NOMO-1 treated with DMSO at 0.1 percent for 48 hours (cell line): Measurements from ENCODE around the gene PDE4D.
"Not testable (repeated sequence)": the region's sequence is repeated elsewhere in the genome, so short reads cannot be mapped to it uniquely, and the experiment has no call there.

Experiments
- DNase-seq: peaks from one replicate; lab custom pipeline; 2025; ENCODE audit not compliant: unreplicated experiment; lab: John Stamatoyannopoulos, UW

The PDE4D gene

DNA sequence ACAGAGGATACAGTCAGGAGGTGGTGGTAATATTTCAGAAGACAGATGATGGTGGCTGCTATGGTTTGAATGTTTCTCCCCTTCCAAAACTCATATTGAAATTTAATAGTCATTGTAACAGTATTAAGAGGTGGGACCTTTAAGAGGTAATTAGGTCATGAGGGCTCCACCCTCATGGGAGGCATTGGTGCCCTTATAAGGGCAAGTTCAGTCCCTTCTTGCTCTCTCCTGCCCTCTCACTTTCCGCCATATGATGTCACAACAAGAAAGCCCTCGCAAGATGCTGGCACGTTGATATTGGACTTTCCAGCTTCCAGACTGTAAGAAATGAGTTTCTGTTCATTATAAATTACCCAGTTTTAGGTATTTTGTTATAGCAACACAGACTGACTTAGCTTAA is 274.9 kb downstream of the PDE4D start:
- DNase-seq: no peak

DNA sequence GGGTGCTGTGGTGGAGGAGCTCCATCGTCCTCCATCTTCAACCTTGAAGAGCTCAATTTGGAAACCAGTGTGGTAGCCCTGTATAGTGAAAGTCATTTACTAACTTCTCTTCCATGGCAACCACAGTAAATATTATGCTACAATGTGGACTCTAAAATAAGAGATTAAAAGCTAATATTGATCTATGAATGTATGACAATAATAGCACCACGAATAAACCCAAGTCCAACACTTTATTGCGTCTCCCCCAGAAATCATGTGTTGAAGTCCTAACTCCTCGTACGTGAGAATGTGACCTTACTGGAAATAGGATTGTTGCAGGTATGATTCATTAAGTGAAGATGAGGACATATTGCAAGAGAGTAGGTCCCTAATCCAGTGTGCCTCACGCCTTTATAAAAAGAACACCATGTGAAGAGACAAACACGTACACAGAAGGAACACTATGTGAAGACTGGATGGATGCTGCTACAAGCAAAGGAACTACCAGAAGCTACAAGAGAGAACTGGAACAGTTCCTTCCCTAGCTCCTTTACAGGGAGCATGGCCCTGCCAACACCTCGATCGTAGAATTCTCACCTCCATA is 276.2 kb downstream of the PDE4D start:
- no peak for DNase-seq

DNA sequence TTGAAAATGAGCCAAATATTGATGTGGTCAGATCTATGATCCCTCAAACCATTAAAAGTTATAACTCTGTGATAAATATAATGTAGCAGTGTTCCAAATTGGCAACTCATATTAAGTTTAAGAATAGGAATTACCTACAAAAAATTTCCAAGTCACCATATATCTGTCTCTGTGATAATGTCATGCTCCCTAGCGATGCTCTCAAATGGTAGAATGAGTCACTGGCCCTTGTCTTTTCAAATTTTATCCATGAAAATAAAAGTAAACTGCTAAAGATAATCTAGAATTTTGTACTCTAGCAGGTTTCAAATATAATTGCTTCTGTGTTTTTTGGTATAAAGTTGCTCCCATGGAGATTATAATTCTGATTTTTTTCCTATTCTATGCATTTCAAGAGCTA is 277.1 kb downstream of the PDE4D start:
- DNase-seq: no peak

DNA sequence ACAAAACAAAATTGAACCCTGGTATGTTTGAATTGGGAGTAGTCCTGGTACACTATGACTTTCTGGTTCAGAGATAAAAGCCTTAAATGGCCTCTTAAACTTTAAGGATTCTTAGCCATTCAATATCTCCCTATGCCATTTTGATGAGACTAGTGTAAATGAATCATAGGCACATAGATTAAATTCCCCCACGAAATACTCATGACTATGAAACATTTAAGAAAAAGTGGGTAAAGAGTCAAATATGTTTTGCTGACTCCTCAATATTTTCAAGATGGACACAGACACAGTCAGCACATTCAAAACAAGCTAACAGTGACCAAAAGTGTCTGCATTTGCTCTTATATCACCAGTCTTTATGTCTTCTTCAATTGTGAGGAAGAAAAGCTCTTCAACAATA is 278.3 kb downstream of the PDE4D start:
- DNase-seq: no peak

DNA sequence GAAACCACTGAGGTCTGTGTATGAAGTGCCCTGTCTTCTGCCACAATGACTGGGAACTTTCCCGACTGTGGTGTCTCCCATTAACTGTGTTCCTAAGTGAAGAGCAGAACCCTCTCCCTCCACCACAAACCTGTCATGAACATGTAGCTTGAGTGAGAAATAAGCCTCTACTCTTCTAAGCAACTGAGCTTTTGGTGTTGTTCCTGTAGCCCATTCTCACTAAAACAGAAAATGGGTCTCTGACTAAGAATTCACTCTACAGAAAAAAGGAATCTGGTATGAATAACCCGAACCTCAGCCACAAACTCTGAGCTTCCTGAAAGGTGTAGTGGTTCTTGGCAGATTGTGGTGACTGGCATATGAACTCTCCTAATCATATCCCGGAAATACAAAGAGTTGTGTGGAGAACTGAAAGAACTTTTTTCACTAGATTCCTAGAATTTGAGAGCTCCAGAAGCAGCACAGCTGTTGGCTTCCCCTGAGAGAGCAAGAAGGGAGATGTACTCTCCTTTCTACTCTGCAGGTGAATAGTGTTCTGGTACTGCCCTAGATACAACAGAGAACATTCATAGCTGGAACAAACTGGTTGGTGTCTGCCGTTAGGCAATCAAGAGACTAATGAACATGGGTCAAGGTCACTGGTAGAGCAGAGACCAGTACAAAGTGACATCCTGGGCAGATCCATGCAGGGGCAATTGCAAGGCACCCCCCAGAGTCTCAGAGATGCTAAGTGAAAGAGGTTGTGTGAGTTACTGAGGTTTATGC is 283.8 kb downstream of the PDE4D start:
- DNase-seq: no peak

DNA sequence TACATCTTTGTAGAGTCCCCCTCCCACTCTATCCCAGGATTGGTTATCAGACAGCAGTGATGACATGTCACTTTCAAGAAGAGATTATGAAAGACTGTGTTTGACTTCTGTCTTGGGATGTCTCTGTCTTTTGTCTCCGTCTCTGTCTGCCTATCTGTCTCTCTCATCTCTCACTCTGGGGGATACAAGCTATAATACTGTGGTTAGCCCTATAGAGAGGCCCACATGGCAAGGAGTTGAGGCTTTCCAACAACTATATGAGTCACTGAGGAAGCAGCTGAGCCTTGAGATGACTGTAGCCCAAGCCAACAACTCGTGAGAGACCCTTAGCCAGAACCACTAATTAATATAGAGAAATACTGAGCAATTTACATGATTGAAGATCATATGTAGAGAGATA is 284.8 kb downstream of the PDE4D start:
- DNase-seq: no peak

DNA sequence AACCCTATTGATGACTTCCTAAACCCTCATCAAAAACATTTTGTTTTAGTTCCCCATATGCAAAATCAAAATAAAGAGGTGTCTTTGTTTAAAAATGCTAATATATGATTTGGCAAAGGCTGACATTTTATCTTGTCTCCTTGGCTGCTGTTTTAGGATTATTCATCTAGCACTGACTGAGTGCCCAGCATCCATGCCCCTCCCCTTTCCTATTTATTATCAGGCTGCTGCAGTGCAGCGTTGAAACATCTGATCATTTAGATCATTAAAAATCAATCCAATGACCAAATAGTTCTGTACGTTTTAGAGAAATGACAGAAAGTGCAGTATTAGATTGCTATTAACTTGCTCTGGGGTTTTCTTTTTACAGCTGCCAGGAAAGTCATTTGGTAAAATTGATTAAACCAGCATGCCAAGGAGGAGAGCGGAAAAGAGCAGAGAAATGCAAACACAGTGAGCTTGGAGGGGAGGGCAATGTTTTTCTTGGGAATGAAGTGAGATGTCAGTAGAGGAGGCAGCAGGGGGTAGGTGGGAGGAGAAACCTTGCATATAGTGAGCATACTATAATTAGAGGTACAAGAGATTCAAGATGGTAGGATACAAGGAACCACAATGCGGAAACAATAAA is 286.3 kb downstream of the PDE4D start:
- no peak for DNase-seq

DNA sequence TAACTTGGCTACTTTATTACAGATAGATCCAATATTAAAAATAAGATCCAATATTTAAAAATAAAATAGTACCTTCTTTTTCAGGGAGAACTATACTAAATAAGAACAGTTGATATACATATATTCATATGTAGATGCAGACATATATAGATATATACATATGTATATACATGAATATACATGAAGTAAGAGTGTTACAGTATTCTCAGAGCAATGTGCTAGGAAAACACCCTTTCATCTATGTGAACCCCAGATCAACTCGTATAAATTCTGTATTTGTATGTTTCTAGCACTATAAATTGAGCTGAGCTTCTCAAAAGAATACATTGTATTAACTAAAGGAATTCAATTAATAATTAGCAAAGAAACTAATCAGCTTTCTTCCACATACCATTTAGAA is 287.6 kb downstream of the PDE4D start:
- no peak for DNase-seq

DNA sequence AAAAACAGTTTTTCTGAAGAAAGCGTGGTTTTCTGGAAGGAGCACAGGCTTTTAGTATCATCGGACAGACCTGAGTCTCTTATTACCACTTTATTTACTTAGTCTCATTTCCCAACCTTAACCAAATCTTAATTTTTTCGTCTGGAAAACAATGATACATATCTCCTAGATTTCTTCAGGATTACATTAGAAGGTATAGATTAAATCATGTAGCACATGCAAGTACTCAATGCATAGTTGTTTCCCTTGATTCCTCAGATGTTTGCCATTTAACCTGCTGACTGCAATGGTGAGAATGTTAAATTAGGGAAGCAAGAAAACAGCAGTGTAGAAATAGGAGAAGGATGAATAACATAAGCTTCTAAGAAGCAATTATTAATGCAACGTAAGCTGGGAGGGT is 289.4 kb downstream of the PDE4D start:
- DNase-seq: no peak

DNA sequence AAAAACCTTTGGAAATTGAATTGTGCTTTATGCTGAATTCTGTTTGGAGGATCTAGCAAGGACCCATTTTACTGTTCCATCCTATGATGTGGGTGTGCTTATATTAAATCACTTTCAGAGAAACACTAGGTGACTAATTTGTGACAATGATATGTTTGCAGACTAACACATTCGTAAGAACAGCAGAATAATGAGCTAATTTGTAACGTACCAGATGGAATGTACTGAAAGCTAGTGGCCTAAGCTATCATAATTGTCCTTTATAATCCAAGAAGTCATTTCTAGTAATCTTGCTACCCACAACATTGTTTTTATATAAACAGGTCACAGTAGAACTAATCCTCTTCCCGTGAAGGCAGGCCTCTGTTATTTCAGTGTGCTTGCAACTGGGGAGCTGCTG is 292.5 kb downstream of the PDE4D start:
- DNase-seq: no peak

DNA sequence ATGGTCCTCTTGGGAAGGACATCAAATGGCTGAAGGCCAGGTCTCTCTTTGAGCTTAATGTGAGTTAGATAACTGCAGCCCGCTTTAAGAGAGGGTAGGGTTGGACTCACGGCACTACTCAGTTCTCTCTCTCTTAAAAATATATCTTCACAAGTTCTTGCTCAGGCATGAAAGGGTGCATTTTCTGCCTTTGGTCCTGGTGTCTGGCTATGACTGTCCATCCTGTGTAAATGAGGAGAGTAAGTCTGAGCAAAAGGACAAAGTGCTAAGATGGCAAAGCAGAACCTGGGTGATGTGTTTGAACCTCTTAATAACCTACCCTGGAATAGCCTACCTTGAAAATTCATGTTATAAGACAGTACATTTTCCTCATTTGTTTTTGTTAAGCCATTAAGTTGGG is 293.4 kb downstream of the PDE4D start:
- no peak for DNase-seq

DNA sequence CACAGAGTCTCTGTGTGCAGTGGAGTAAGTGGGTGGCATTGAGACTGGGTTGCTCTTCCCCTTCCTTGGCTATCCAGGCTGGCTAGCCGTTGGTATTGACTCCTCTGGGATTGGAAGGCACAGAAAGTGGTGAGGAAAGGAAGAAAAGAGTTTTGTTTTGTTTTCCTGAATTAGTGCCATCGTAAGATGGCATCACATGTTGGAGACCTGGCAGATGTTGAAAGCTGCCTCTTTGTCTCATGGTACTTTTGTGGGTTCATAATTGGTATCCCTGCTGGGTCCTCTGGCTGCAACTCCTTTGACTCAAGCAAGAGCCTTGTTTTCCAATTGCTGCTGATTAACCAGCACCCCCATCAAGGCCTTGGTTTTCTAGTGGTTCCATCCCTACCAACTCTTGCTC is 293.8 kb downstream of the PDE4D start:
- no peak for DNase-seq

DNA sequence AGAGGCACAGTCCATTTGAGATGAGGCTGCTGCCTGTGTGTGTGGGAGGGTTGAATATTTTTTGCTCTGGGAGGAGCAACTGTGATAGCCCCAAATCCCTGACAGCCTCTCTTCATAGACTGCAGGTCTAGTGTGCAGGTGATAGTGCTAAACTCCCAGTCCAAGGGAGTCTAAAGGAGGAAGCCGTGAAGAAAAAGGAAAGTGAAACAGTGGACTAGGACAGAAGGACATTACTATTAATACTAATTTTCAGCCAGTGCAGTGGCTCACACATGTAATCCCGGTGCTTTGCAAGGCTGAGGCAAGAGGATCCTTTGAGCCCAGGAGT is 295.0 kb downstream of the PDE4D start:
- peak; percentile 19 for DNase-seq

DNA sequence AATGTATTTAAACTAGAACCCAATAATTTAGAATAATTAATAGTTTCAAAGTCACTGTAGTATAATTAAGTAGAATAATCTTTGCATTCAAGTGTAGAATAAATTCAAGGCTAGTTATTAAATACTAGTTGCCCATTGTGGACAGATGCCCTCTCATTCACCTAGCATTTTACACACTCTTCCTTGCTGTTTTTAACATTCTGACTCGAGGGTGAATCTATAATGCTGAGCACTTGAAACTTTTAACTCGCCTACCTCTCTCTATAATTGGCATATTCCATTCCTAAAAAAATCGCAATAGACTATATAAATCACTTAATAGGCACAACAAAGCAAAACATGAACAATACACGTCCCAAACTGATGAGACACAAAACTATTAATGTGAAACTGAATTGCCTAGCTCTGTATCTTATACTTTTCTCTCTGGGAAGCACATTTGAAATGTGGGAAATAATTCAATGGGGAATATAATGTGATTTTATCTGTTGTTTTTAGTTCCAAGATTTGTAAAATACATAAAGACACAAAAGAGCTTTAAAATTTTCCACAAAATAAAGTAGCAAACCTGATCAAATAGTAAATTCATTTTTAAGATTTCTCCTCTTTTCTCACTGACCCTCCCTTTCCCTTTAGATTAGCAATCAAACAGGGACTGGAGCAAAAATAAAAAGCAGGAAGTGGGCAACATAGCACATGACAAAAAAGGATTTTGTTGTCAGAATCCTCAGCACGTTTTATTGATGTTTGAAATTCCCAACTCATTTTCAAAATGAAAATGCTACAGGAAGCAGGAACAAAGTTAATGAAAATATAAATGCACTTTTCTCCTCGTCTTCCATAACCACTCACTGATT is 295.6 kb downstream of the PDE4D start:
- no peak for DNase-seq

DNA sequence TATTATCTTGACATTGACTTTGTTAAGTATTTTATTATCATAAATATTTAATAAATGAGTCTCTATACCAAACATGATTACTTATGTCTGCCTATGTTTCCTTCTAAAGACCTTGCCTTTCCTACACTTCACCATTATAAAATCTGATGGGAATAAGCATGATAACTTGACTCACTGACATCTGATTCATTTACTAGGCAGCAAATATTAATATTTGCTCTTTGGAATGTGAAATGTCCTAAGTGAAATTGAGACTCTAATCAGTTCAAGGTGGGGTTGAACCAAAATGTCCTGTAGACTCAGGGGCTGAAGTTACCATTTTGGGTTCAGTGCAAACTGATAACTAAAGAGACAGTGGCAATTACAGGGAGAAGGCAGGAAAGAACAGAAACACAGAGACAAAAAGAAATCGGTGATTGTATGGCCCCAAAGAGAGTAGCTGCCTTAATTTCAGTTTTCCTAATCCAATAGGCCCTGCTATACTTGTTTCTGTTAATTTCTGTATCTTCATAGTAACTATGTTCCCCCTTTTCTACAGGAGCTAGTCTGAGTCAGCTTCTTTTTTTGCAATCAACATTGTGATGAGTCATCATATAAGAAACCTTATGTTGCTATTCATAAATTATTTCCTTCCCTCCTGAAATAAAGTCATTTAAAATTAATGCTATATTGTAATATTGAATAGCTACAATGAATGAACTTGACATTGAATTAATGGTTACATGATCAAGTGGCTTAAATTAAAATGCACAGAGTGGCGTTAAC is 296.8 kb downstream of the PDE4D start:
- DNase-seq: peak; percentile 77

DNA sequence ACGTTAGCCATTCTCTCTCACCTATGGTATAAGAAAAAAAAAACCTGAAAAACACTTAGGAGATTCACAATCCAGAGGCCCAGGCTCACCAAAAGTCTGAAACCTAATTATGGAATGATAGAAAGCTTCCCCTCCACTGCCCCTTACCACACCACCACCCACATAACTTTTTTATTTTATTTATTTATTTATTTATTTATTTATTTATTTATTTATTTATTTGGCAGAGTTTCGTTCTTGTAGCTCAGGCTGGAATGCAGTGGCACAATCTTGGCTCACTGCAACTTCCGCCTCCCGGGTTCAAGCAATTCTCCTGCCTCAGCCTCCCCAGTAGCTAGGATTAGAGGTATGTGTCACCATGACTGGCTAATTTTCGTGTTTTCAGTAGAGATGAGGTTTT is 299.4 kb downstream of the PDE4D start:
- DNase-seq: not testable (repeated sequence)

DNA sequence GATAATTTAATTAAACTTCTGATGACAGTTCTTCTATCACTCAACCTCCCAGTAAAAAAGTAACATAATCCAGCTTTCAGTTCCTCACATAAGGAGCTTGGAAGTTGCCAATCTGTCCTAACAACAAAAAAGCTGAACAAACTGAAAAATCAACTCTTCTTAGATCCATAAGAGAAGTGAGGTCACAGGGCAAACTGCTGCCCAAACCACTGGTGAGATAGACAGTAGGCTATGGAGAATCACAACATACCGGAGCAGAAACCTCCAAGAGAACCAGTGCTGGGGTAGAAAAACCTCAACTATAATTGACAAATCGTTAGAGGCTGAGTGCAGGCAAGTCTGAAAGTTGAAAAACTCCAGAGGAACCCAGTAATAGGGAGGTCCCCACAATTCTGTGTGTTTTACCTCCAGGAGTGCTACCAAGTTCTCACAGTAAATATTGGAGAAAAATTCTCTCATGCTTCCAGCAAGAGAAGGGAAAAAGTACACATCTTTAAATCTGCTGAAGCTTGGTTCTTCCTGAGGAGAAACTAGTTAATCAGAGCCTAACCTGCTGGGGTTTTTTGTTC is 300.0 kb downstream of the PDE4D start:
- DNase-seq: no peak

DNA sequence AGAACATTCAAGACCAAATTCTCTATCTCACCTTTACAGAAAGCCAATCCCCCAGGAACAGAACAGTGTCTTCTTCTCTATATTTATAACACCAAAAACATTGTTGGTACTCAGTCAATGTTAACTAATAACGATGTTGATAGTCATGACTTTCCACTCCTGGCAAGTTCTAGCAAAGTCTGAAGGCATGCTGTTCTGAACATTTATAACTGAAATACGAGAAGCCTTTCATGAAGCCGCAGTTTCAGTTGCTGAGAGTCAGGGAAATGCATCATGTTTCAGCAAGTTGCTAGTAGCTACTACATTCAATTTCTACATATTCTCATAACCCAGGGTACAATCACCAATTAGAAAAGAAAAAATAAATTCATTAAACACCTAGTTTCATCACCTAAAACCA is 301.4 kb downstream of the PDE4D start:
- no peak for DNase-seq

DNA sequence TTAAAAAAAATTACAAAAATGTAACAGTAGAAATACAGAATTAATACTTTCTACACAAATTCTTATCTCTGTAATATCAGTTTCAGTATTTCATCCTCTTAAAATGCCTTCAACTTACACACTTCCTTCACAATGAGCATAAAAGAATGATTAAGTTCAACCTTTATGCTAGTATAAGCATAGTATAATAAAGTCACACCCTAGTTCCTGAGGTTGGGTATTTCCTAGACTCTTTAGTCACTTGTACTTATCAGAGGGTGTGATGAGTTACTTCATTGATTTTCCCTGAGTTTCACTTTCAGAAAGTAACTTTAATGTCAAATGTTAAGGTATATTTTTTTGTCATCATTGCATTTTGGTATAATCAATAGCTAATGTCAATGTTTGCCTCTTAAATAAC is 302.4 kb downstream of the PDE4D start:
- DNase-seq: no peak

DNA sequence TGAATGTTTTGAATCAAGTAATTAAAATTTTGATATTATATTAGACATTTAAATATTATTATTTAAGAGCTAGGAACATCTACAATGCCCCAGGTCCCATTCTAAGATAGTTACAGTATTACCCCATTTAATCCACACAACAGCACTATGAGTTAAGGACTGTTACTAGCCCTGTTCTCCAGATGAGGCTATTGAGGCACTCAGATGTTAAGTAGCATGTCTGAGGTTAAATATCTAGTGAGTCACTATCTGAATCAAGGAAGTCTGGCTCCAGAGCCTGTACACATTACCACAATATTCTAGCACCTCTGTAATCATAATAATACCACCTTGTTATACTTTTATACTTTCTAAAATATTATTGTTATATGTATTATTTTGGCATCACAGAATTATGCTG is 304.6 kb downstream of the PDE4D start:
- no peak for DNase-seq
